PFSK-1 (cell line): ENCODE data around the gene FLOT2.

Source experiments
- POLR2AphosphoS5 ChIP-seq: IDR thresholded peaks from 2 replicates; pipeline ENCODE4 v1.6.1; 2012; ENCODE audit warnings: low read depth, mild to moderate bottlenecking, control low read depth, low read length, moderate library complexity
- SIN3A ChIP-seq: IDR thresholded peaks from 2 replicates; pipeline ENCODE4 v1.6.1; 2012; ENCODE audit warnings: mild to moderate bottlenecking, low read length, moderate library complexity, borderline replicate concordance; ENCODE audit not compliant: insufficient read depth

DNA sequence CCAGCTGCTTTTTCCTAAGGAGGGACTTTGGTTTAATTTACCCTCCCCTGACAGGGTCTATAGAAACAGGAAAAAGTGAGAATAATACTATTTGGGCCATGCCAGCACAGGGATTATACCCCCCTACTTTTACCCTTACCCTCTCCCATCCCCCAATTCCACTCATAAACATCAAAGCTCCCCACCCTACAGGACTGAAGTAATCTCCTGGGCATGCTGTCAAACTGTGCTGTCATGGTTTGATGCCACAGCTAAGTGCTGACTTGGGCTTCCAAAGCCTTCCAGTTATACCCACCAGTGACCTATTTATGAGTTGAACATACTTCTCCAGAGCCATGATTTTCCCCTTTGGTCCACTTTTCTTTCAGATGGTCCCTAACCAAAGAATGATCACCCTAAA is 41.0 kb upstream of the FLOT2 start:
- TF ChIP-seq POLR2AphosphoS5: no peak
- no peak for TF ChIP-seq SIN3A
